Measurements from ENCODE around the gene TLCD4. TPM values are rescaled to one million over a fixed set of nuclear protein-coding genes. Genes with fewer than 3 reads are reported as not detected.

TLCD4 gene
- total RNA-seq, 4 donors from 2014 or later: 8.4 to 15.9 (median 9.3) TPM

DNA sequence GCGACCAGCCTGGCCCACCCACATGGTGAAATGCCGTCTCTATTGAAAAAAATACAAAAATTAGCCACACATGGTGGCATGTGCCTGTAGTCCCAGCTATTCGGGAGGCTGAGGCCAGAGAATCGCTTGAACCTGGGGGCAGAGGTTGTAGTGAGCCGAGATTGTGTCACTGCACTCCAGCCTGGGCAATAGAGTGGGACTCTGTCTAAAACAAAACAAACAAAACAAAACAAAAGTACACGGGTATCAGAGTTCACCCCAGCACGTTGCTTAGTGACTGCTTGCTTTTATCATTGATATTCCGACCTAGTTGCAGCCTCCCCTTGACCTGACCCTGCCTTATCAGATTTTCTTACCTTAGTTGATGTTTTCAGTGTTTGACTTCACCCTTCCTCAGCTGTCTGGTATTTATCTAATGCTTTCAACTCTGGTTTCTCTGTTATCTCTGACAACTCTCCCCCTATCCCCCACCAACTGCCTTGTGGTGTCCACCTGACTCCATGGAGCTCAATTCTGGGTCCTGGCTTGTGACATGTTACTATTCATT lies 5.1 kb downstream of the TLCD4 start:
- DNase-seq (ENCODE audit: extremely low spot score): no peak
- intact Hi-C loops (cut with DNase I): no loop called here
- TF ChIP-seq EP300 (IDR thresholded peaks at IDR 0.05) (no peak), POLR2AphosphoS5 (IDR thresholded peaks at IDR 0.05) (no peak), POLR2A (IDR thresholded peaks at IDR 0.05; ENCODE audit: low read depth) (no peak)
- TF ChIP-seq, protein P1, sequence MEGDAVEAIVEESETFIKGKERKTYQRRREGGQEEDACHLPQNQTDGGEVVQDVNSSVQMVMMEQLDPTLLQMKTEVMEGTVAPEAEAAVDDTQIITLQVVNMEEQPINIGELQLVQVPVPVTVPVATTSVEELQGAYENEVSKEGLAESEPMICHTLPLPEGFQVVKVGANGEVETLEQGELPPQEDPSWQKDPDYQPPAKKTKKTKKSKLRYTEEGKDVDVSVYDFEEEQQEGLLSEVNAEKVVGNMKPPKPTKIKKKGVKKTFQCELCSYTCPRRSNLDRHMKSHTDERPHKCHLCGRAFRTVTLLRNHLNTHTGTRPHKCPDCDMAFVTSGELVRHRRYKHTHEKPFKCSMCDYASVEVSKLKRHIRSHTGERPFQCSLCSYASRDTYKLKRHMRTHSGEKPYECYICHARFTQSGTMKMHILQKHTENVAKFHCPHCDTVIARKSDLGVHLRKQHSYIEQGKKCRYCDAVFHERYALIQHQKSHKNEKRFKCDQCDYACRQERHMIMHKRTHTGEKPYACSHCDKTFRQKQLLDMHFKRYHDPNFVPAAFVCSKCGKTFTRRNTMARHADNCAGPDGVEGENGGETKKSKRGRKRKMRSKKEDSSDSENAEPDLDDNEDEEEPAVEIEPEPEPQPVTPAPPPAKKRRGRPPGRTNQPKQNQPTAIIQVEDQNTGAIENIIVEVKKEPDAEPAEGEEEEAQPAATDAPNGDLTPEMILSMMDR (IDR thresholded peaks at IDR 0.05): no peak
- no peaks in the 10 kb centered on the region for H3K9me3 ChIP-seq
- H3K36me3 ChIP-seq: no peaks in the 10 kb centered on the region
- peaks cover 6 to 23% (median 16%) of the 10 kb centered on the region in 4 donors for H3K4me1 ChIP-seq
- no peaks in the 10 kb centered on the region for H3K27me3 ChIP-seq
- H3K27ac ChIP-seq (replicated peaks in 1 of 4): no peak overlapping the region
- H3K4me3 ChIP-seq: no peak overlapping the region
- 79% methylated on average over 8 of the region's 8 CpGs for WGBS

DNA sequence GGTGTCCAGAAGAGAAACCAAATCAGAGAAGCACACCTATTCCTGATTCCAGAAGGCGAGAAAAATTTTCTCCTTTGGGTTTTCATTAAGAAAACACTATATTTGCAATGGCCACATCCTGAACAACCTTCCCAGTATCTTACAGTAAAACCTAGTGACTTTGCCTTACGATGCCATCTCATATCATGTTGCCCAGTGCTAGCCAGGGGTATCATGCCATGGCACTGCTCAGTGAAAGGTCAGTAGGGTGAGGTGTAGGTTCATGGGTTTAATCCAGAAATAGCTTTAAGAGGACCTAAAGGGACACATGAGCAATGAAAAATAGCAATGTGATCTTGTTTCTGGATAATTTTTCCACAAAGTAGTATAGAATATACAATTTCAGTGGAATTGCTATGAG lies 7.2 kb downstream of the TLCD4 start:
- no peak for DNase-seq (ENCODE audit: extremely low spot score)

DNA sequence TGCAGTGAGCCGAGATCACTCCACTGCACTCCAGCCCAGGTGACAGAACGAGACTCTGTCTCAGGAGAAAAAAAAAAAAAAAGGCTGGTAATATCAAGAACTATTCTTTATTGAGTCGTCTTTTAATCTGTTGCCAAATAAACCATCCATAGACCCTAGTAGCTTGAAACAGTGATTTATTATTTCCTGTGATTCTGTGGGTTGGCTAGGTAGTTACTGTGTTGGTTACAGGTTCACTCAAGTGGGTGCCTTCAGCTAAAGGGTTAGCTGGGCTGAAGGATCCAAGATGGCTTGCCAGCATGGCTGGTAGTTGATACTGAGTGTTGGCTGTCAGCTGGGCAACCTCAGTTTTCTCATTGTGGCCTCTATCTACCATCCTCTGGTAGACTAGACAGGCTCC lies 9.2 kb downstream of the TLCD4 start:
- Histone ChIP-seq H3K27ac (replicated peaks in 1 of 4) (no peak overlapping the region), H3K4me1 (no peaks in the 10 kb centered on the region), H3K4me3 (no peak overlapping the region), H3K36me3 (no peaks in the 10 kb centered on the region), H3K27me3 (no peaks in the 10 kb centered on the region), H3K9me3 (no peaks in the 10 kb centered on the region)
- intact Hi-C loops (cut with DNase I): no loop called here
- 91% methylated on average over 3 of the region's 3 CpGs for WGBS
- no peak for DNase-seq (ENCODE audit: extremely low spot score)
- TF ChIP-seq POLR2AphosphoS5 (IDR thresholded peaks at IDR 0.05) (no peak), EP300 (IDR thresholded peaks at IDR 0.05) (no peak), POLR2A (IDR thresholded peaks at IDR 0.05; ENCODE audit: low read depth) (no peak)
- TF ChIP-seq, protein P1 (IDR thresholded peaks at IDR 0.05): no peak

More for the DNA sequence above, 7.2 kb downstream of the TLCD4 start:
- TF ChIP-seq POLR2AphosphoS5 (IDR thresholded peaks at IDR 0.05) (no peak), POLR2A (IDR thresholded peaks at IDR 0.05; ENCODE audit: low read depth) (no peak), EP300 (IDR thresholded peaks at IDR 0.05) (no peak)
- TF ChIP-seq, protein P1 (IDR thresholded peaks at IDR 0.05): no peak
- no peaks in the 10 kb centered on the region for H3K27me3 ChIP-seq
- peaks cover 0 to 5% (median under 1%) of the 10 kb centered on the region in 4 donors for H3K4me1 ChIP-seq
- no peaks in the 10 kb centered on the region for H3K9me3 ChIP-seq
- no peak overlapping the region for H3K4me3 ChIP-seq
- no peak overlapping the region for H3K27ac ChIP-seq (replicated peaks in 1 of 4)
- intact Hi-C loops (cut with DNase I): no loop called here
- no peaks in the 10 kb centered on the region for H3K36me3 ChIP-seq
- 89% methylated on average over 2 of the region's 2 CpGs for WGBS

DNA sequence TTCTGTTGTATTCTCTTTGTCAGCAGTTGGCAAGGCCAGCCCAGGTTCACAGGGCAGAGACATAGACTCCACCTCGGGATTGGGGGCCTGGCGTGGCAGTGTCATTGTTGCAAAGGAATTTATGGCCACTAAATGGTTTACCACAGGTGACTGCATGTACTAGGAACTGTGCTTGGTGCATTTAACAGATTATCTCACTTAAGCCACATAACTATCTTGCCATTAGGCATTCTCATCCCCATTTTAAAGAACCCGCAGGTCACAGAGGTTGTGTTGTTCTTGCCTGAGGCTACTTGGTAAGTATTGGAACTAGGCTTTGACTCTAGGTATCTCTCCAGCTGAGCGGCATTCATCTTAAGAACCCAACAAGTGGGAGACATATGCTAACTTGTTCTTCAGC lies 9.7 kb downstream of the TLCD4 start:
- Histone ChIP-seq H3K4me1 (no peaks in the 10 kb centered on the region), H3K36me3 (no peaks in the 10 kb centered on the region), H3K9me3 (no peaks in the 10 kb centered on the region), H3K4me3 (no peak overlapping the region), H3K27me3 (no peaks in the 10 kb centered on the region), H3K27ac (replicated peaks in 1 of 4) (no peak overlapping the region)
- 96% methylated on average over 4 of the region's 4 CpGs for WGBS
- DNase-seq (ENCODE audit: extremely low spot score): no peak
- intact Hi-C loops (cut with DNase I): no loop called here
- TF ChIP-seq EP300 (IDR thresholded peaks at IDR 0.05) (no peak), POLR2AphosphoS5 (IDR thresholded peaks at IDR 0.05) (no peak)
- TF ChIP-seq, protein P1 (IDR thresholded peaks at IDR 0.05): no peak

DNA sequence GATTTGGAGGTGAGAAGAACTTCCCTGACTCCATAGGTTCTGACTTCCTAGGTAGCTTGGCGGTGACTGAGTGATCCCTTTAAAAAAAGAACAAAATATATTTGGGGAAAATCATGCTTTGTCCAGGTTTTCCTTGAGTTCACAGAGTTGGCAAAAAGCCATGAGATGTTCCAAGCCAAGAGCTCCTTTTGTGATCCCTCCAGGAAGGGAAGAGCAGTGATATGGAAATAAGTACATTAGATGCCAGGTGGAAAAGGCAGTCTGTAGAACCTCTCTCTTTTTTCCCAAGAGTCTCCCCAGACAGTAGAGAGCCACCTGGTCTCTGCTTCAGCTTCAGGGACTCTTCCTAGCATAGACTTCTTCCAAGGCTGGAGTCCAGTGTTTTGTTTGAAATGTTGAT lies 10.2 kb downstream of the TLCD4 start:
- DNase-seq (ENCODE audit: extremely low spot score): no peak
- Histone ChIP-seq H3K4me1 (no peaks in the 10 kb centered on the region), H3K27ac (replicated peaks in 1 of 4) (no peak overlapping the region), H3K4me3 (no peak overlapping the region), H3K36me3 (no peaks in the 10 kb centered on the region), H3K27me3 (no peaks in the 10 kb centered on the region), H3K9me3 (no peaks in the 10 kb centered on the region)
- intact Hi-C loops (cut with DNase I): no loop called here
- WGBS: 85% methylated on average over 1 of the region's 1 CpG
- TF ChIP-seq POLR2A (IDR thresholded peaks at IDR 0.05; ENCODE audit: low read depth) (no peak), POLR2AphosphoS5 (IDR thresholded peaks at IDR 0.05) (no peak), EP300 (IDR thresholded peaks at IDR 0.05) (no peak)
- TF ChIP-seq, protein P1 (IDR thresholded peaks at IDR 0.05): no peak
